GM12878 (cell line): Measurements from ENCODE around the gene NUP62. TPM values are rescaled to one million over a fixed set of nuclear protein-coding genes. Genes with fewer than 3 reads are reported as not detected.
"Not testable (repeated sequence)": the region's sequence is repeated elsewhere in the genome, so short reads cannot be mapped to it uniquely, and the experiment has no call there.

Source experiments
- ATAC-seq: fragments of 200-7000 bp; cut with Tn5 transposase; 3 replicates; pipeline ENCODE4 v1.9.1; 2020; ENCODE audit warnings: mild to moderate bottlenecking, moderate library complexity
- BruUV-seq: library from RNA; stranded (reverse); fragments of 400-500 nt; replicated peaks from 2 replicates; lab custom pipeline; 2021; lab: Mats Ljungman, UMichigan
- CTCF ChIA-PET: fragments of 300-600 bp; sonication (Branson Sonifier 250); formaldehyde crosslinking; extraction: SDS; loops from one replicate; lab custom pipeline; 2021; ENCODE audit warnings: inconsistent platforms; lab: Yijun Ruan, JAX
- POLR2A ChIA-PET: fragments of 350-600 bp; formaldehyde crosslinking; extraction: SDS; loops from one replicate; lab custom pipeline; 2021; ENCODE audit warnings: inconsistent platforms; lab: Charles Lee
- RAD21 ChIA-PET: fragments of 300-600 bp; sonication (Branson Sonifier 250); formaldehyde crosslinking; loops from one replicate; lab custom pipeline; 2023; ENCODE audit warnings: antibody characterized with exemption; ENCODE audit not compliant: unreplicated experiment; lab: Charles Lee
- SMC1A ChIA-PET: fragments of 300-600 bp; sonication (Branson Sonifier 250); formaldehyde crosslinking; loops from one replicate; lab custom pipeline; 2023; ENCODE audit not compliant: unreplicated experiment, uncharacterized antibody; lab: Charles Lee
- DNase-seq: peaks from one replicate; pipeline ENCODE4 v3.0.0-alpha.2; 2011; ENCODE audit warnings: low read depth, low spot score
- FAIRE-seq: peaks from 3 replicates; lab custom pipeline; 2011; peaks lifted over from hg19 to GRCh38; lab: Jason Lieb, UNC
- H2AFZ ChIP-seq: 2 replicates; pipeline ENCODE4 v1.6.0; 2011; ENCODE audit warnings: low read depth, low read length, control low read depth; ENCODE audit not compliant: control insufficient read depth
- H3K27ac ChIP-seq: 2 replicates; pipeline ENCODE4 v1.5.1; 2011; ENCODE audit warnings: control low read depth; ENCODE audit not compliant: control insufficient read depth, insufficient read depth
- H3K27me3 ChIP-seq, 2 experiments: replicated peaks in 1 of 2; 2 replicates each; pipeline versions ENCODE4 v1.6.0 to v1.6.1; 2011; ENCODE audit warnings: low read length in 1 of 2; ENCODE audit not compliant: control insufficient read depth in 2 of 2, insufficient read depth in 2 of 2
- H3K36me3 ChIP-seq, 2 experiments: 2 replicates each; pipeline ENCODE4 v1.5.1; 2011; ENCODE audit warnings: low read length in 1 of 2; ENCODE audit not compliant: control insufficient read depth in 2 of 2, insufficient read depth in 2 of 2
- H3K4me1 ChIP-seq: 2 replicates; pipeline ENCODE4 v1.6.1; 2011; ENCODE audit warnings: mild to moderate bottlenecking, low read length, moderate library complexity, mixed read lengths; ENCODE audit not compliant: control insufficient read depth, insufficient read depth
- H3K4me2 ChIP-seq: 2 replicates; pipeline ENCODE4 v1.6.0; 2011; ENCODE audit warnings: control low read depth; ENCODE audit not compliant: control insufficient read depth, insufficient read depth
- H3K4me3 ChIP-seq: fragments of 200-600 bp; sonication (generic); 2 replicates; pipeline ENCODE4 v1.5.1; 2016
- H3K79me2 ChIP-seq: 2 replicates; pipeline ENCODE4 v1.6.0; 2011; ENCODE audit warnings: low read length; ENCODE audit not compliant: control insufficient read depth, insufficient read depth
- H3K9ac ChIP-seq: 2 replicates; pipeline ENCODE4 v1.8.0; 2011; ENCODE audit warnings: low read length, control low read depth, mixed read lengths; ENCODE audit not compliant: control insufficient read depth, insufficient read depth
- H3K9me3 ChIP-seq: replicated peaks from 3 replicates; pipeline ENCODE4 v1.5.1; 2011; ENCODE audit warnings: mild to moderate bottlenecking, low read length; ENCODE audit not compliant: control insufficient read depth, insufficient read depth
- H4K20me1 ChIP-seq: 2 replicates; pipeline ENCODE4 v1.6.0; 2011; ENCODE audit not compliant: control insufficient read depth, insufficient read depth
- CHD4 ChIP-seq: fragments of 200-600 bp; sonication (generic); IDR thresholded peaks from 2 replicates; pipeline ENCODE4 v1.6.1; 2016; ENCODE audit warnings: mild to moderate bottlenecking
- NBN ChIP-seq: fragments of 450-650 bp; IDR thresholded peaks from 2 replicates; pipeline ENCODE4 v1.6.1; 2016
- WRNIP1 ChIP-seq: IDR thresholded peaks from 2 replicates; pipeline ENCODE4 v1.6.1; 2011; ENCODE audit warnings: low read depth, low read length, improper control_type of control experiment, borderline replicate concordance
- YY1 ChIP-seq: IDR thresholded peaks from 2 replicates; pipeline ENCODE4 v1.6.1; 2011; ENCODE audit warnings: low read depth, mild to moderate bottlenecking, low read length
- ZSCAN29 ChIP-seq: fragments of 450-650 bp; IDR thresholded peaks from 2 replicates; pipeline ENCODE4 v1.6.1; 2017; ENCODE audit warnings: mild to moderate bottlenecking, moderate library complexity
- WGBS: methylation state at CpG from one replicate; pipeline ENCODE4 v1.1.6; 2016; ENCODE audit warnings: low lambda C conversion rate; ENCODE audit not compliant: insufficient replicate concordance, insufficient coverage; ENCODE audit errors: missing lambda C conversion rate; 5-methylcytosine and 5-hydroxymethylcytosine counted together
- in situ Hi-C: fragments of 300-500 bp; cut with MboI; formaldehyde crosslinking; loops from 9 replicates; pipeline ENCODE4 v1.14.3; 2018; ENCODE audit warnings: mixed read lengths
- intact Hi-C: fragments of 100-400 bp; cut with micrococcal nuclease; formaldehyde crosslinking; loops from one replicate; pipeline ENCODE4 v1.14.2; 2022; ENCODE audit not compliant: unreplicated experiment
- polyA plus RNA-seq, 11 experiments: library from polyadenylated mRNA; depleted of rRNA in 4 of 11; unstranded in 6 of 11; stranded (reverse) in 5 of 11; fragments of >200 nt; fragmentation: Nextera tagmentation in 4 of 11; fragmentation: Illumina TruSeq in 1 of 11; extraction: Ambion mirVana in 4 of 11; extraction: Trizol in 1 of 11; gene quantifications; 1 replicate in 1 of 11; 2 replicates in 10 of 11; pipeline versions ENCODE4 v1.2.1 to v1.2.3, GENCODE V29; 2011 to 2016; ENCODE audit warnings: inconsistent platforms in 2 of 11, missing spikeins in 2 of 11, low read depth in 1 of 11
- total RNA-seq, 4 experiments: library from RNA; depleted of rRNA in 3 of 4; stranded (reverse); fragments of >200 nt in 3 of 4; fragmentation: Illumina TruSeq in 1 of 4; extraction: Trizol in 1 of 4; gene quantifications; 2 replicates each; pipeline versions ENCODE4 v1.2.1 to v1.2.3, GENCODE V29; 2013 to 2021
- TF ChIP-seq, protein P1 (sequence below): fragments of 450-650 bp; IDR thresholded peaks from 2 replicates; pipeline ENCODE4 v1.6.1; 2017; ENCODE audit warnings: antibody characterized with exemption, mild to moderate bottlenecking, moderate library complexity
- TF ChIP-seq, protein P2 (sequence below): fragments of 450-650 bp; IDR thresholded peaks from 2 replicates; pipeline ENCODE4 v1.6.1; 2017; ENCODE audit warnings: mild to moderate bottlenecking

The NUP62 gene
- total and polyA plus RNA-seq, 10 of the 15 experiments (the other 5 are each of a cell fraction or from before 2014, with no cell fraction given): 19.5 to 110 (median 66.9) TPM

DNA sequence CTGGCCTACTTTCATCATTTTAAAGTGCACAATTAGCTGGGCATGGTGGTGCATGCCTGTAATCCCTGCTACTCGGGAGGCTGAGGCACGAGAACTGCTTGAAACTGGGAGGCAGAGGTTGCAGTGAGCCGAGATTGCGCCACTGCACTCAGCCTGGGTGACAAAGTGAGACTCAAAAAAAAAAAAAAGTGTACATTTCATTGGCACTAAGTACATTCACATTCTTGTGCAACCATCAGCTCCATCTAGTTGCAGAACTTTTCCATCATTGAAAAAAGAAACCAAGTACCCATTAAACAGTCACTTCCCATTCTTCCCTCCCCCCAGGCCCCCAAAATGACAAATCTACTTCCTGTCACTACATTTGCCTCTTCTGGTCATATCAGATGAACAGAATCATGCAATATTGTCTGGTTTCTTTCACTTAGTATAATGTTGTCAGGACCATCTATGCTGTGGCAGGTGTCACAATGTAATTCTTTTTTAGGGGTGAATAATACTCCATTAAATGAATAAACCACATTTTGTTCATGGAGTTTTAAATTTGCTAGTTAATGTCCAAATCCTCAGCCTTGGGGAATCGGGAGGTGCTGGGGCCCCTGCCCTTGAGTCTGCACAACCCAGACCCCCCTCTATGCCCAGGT is 39.1 kb upstream of the NUP62 start:
- ATAC-seq: no peak
- H3K36me3 ChIP-seq: no peaks in the 10 kb centered on the region
- H3K4me3 ChIP-seq: no peak overlapping the region
- ChIA-PET POLR2A (no interaction called here), SMC1A (no interaction called here), CTCF (no interaction called here), RAD21 (no interaction called here)
- DNase-seq: no peak
- no peaks in the 10 kb centered on the region for H3K9me3 ChIP-seq
- H3K9ac ChIP-seq: no peak overlapping the region
- H3K4me1 ChIP-seq: no peaks in the 10 kb centered on the region
- H3K27me3 ChIP-seq: no peaks in the 10 kb centered on the region
- H2AFZ ChIP-seq: no peak overlapping the region
- H3K4me2 ChIP-seq: no peak overlapping the region
- BruUV-seq: no TSS peak
- WGBS: 9% methylated on average over 4 of the region's 5 CpGs
- no peaks in the 10 kb centered on the region for H3K79me2 ChIP-seq
- in situ Hi-C loops: no loop called here
- H4K20me1 ChIP-seq: no peaks in the 10 kb centered on the region
- TF ChIP-seq NBN: no peak
- TF ChIP-seq, protein P1, sequence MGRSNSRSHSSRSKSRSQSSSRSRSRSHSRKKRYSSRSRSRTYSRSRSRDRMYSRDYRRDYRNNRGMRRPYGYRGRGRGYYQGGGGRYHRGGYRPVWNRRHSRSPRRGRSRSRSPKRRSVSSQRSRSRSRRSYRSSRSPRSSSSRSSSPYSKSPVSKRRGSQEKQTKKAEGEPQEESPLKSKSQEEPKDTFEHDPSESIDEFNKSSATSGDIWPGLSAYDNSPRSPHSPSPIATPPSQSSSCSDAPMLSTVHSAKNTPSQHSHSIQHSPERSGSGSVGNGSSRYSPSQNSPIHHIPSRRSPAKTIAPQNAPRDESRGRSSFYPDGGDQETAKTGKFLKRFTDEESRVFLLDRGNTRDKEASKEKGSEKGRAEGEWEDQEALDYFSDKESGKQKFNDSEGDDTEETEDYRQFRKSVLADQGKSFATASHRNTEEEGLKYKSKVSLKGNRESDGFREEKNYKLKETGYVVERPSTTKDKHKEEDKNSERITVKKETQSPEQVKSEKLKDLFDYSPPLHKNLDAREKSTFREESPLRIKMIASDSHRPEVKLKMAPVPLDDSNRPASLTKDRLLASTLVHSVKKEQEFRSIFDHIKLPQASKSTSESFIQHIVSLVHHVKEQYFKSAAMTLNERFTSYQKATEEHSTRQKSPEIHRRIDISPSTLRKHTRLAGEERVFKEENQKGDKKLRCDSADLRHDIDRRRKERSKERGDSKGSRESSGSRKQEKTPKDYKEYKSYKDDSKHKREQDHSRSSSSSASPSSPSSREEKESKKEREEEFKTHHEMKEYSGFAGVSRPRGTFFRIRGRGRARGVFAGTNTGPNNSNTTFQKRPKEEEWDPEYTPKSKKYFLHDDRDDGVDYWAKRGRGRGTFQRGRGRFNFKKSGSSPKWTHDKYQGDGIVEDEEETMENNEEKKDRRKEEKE: no peak
- TF ChIP-seq YY1: no peak
- TF ChIP-seq WRNIP1: no peak
- no peak for TF ChIP-seq ZSCAN29
- TF ChIP-seq, protein P2, sequence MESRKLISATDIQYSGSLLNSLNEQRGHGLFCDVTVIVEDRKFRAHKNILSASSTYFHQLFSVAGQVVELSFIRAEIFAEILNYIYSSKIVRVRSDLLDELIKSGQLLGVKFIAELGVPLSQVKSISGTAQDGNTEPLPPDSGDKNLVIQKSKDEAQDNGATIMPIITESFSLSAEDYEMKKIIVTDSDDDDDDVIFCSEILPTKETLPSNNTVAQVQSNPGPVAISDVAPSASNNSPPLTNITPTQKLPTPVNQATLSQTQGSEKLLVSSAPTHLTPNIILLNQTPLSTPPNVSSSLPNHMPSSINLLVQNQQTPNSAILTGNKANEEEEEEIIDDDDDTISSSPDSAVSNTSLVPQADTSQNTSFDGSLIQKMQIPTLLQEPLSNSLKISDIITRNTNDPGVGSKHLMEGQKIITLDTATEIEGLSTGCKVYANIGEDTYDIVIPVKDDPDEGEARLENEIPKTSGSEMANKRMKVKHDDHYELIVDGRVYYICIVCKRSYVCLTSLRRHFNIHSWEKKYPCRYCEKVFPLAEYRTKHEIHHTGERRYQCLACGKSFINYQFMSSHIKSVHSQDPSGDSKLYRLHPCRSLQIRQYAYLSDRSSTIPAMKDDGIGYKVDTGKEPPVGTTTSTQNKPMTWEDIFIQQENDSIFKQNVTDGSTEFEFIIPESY: no peak
- TF ChIP-seq CHD4: no peak
- TF ChIP-seq, all 136 proteins: peak for 0
- FAIRE-seq: no peak
- intact Hi-C loops: no loop called here
- no peak overlapping the region for H3K27ac ChIP-seq

DNA sequence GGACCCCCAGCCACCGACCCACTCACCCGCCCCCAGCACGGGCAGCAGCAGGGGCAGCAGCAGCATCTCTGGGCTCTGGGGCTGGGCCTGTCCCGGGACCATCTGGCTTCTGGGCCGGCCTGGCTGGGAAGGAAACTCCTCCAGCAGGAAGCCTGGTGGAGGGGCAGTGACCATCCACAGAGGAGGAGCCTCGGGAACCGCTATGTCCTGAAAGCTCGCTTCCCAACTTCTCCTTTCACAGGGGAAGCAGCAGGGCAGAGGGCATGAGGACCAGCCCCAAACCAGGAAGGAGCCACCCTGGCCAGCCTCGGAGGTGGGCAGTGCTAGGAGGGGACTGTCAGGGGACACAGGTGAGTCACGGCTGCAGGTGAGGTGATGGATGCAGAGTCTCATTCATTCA is 31.7 kb upstream of the NUP62 start, which contains the start of gene SIGLEC11:
SIGLEC11 (minus strand) TSS at position 193 of the 400 bp plus-strand sequence; CDS start at position 102, 91 bp downstream.
- DNase-seq, CTCF ChIA-PET, H3K79me2 ChIP-seq, H3K27me3 ChIP-seq, RAD21 ChIA-PET, H3K9ac ChIP-seq, H3K27ac ChIP-seq, H3K9me3 ChIP-seq, SMC1A ChIA-PET, H3K36me3 ChIP-seq, H2AFZ ChIP-seq, BruUV-seq, POLR2A ChIA-PET, ATAC-seq, H3K4me2 ChIP-seq, H3K4me3 ChIP-seq, in situ Hi-C loops, H3K4me1 ChIP-seq, FAIRE-seq, H4K20me1 ChIP-seq, intact Hi-C loops: not testable (repeated sequence)
- 31% methylated on average over 5 of the region's 10 CpGs for WGBS
